ENCODE results near the gene APC2.

- TF ChIP-seq CTCF (IDR thresholded peaks at IDR 0.05) (no peak), EP300 (IDR thresholded peaks at IDR 0.05) (no peak)
These were observed 29.3 kb upstream of the APC2 start for GRCh38 chr19:1420590-1420989.

Measured in ovary (tissue), 3 donors.